ENCODE results near the gene PSMG3. TPM values are rescaled to one million over a fixed set of nuclear protein-coding genes. Genes with fewer than 3 reads are reported as not detected.
A peak's percentile ranks its signal among the peaks of the same experiment; 100 is the strongest.

PSMG3 gene
- total RNA-seq, 2 donors from 2014 or later, result 50.0 to 51.6 TPM

- peaks cover 21% of the 10 kb centered on the region for H3K4me1 ChIP-seq (replicated peaks)
- H3K36me3 ChIP-seq, result no peaks in the 10 kb centered on the region
- TF ChIP-seq POLR2AphosphoS5 (IDR thresholded peaks at IDR 0.05), result peak; percentile 98
- TF ChIP-seq POLR2A (IDR thresholded peaks at IDR 0.05), result peak; percentile 79
- peak in 2 of 4 experiments; percentile 6 to 15 for TF ChIP-seq CTCF (IDR thresholded peaks at IDR 0.05)
- intact Hi-C loops (cut with DNase I), result no loop called here
- no peaks in the 10 kb centered on the region for H3K27me3 ChIP-seq (replicated peaks; ENCODE audit: insufficient read depth)
- H3K9me3 ChIP-seq, result no peaks in the 10 kb centered on the region
- peak overlapping the region; percentile 49 to 68 for H3K4me3 ChIP-seq
- peak overlapping the region; percentile 99 for H3K27ac ChIP-seq
- DNase-seq (ENCODE audit: low spot score), result peak; percentile 96
- WGBS, result 2% methylated on average over 36 of the region's 36 CpGs
These were observed 37.2 kb downstream of the PSMG3 start for GRCh38 chr7:1532456-1533254.

- peaks cover 18% of the 10 kb centered on the region for H3K4me1 ChIP-seq (replicated peaks)
These were observed 37.8 kb downstream of the PSMG3 start for GRCh38 chr7:1531979-1532455.

GRCh38 chr7:1531263-1531978, 38.4 kb downstream of the PSMG3 start:
- intact Hi-C loops (cut with DNase I), result no loop called here
- H3K4me1 ChIP-seq (replicated peaks), result peaks cover 15% of the 10 kb centered on the region
- 4% methylated on average over 49 of the region's 55 CpGs for WGBS

More at GRCh38 chr7:1531979-1532455, 37.8 kb downstream of the PSMG3 start:
- peak overlapping the region; percentile 49 to 68 for H3K4me3 ChIP-seq
- intact Hi-C loops (cut with DNase I), result no loop called here
- no peaks in the 10 kb centered on the region for H3K36me3 ChIP-seq
- DNase-seq (ENCODE audit: low spot score), result peak; percentile 62
- H3K9me3 ChIP-seq, result no peaks in the 10 kb centered on the region
- 31% methylated on average over 10 of the region's 10 CpGs for WGBS
- TF ChIP-seq POLR2AphosphoS5 (IDR thresholded peaks at IDR 0.05) (no peak), POLR2A (IDR thresholded peaks at IDR 0.05) (no peak), CTCF (IDR thresholded peaks at IDR 0.05) (no peak)
- H3K27ac ChIP-seq, result peak overlapping the region; percentile 99
- H3K27me3 ChIP-seq (replicated peaks; ENCODE audit: insufficient read depth), result no peaks in the 10 kb centered on the region

GRCh38 chr7:1530946-1531262, 38.9 kb downstream of the PSMG3 start:
- H3K36me3 ChIP-seq, result no peaks in the 10 kb centered on the region
- peaks cover 13% of the 10 kb centered on the region for H3K4me1 ChIP-seq (replicated peaks)
- WGBS, result 2% methylated on average over 11 of the region's 45 CpGs
- intact Hi-C loops (cut with DNase I), result no loop called here
- DNase-seq (ENCODE audit: low spot score), result no peak
- no peaks in the 10 kb centered on the region for H3K27me3 ChIP-seq (replicated peaks; ENCODE audit: insufficient read depth)
- H3K9me3 ChIP-seq, result no peaks in the 10 kb centered on the region
- H3K4me3 ChIP-seq, result peak overlapping the region; percentile 49 to 68
- TF ChIP-seq POLR2A (IDR thresholded peaks at IDR 0.05) (no peak), POLR2AphosphoS5 (IDR thresholded peaks at IDR 0.05) (no peak), CTCF (IDR thresholded peaks at IDR 0.05) (no peak)
- H3K27ac ChIP-seq, result peak overlapping the region; percentile 99

More at GRCh38 chr7:1531263-1531978, 38.4 kb downstream of the PSMG3 start:
- DNase-seq (ENCODE audit: low spot score), result no peak
- H3K9me3 ChIP-seq, result no peaks in the 10 kb centered on the region
- peak overlapping the region; percentile 49 to 68 for H3K4me3 ChIP-seq
- no peaks in the 10 kb centered on the region for H3K36me3 ChIP-seq
- H3K27me3 ChIP-seq (replicated peaks; ENCODE audit: insufficient read depth), result no peaks in the 10 kb centered on the region
- no peak for TF ChIP-seq CTCF (IDR thresholded peaks at IDR 0.05)
- peak; percentile 0 for TF ChIP-seq POLR2AphosphoS5 (IDR thresholded peaks at IDR 0.05)
- peak overlapping the region; percentile 99 for H3K27ac ChIP-seq

All from prostate gland (tissue), 2 donors.